GM21825 (cell line): Measurements from ENCODE around the gene EPO.

Experiments
- ATAC-seq: cut with Tn5 transposase; IDR thresholded peaks from one replicate; pipeline ENCODE4 v1.9.1; 2021; ENCODE audit warnings: mild to moderate bottlenecking, moderate library complexity; ENCODE audit not compliant: unreplicated experiment

Gene EPO

DNA sequence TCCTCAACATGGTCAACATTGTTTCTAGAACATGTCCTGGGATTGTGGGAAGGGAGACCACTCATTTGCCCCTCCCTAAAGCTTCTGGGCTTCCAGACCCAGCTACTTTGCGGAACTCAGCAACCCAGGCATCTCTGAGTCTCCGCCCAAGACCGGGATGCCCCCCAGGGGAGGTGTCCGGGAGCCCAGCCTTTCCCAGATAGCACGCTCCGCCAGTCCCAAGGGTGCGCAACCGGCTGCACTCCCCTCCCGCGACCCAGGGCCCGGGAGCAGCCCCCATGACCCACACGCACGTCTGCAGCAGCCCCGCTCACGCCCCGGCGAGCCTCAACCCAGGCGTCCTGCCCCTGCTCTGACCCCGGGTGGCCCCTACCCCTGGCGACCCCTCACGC lies at the start of gene EPO:
Gene EPO, plus strand, starts transcription at position 190 of the 392 bp plus-strand sequence. CDS start 513 bp downstream, outside the sequence.
- ATAC-seq: no peak

DNA sequence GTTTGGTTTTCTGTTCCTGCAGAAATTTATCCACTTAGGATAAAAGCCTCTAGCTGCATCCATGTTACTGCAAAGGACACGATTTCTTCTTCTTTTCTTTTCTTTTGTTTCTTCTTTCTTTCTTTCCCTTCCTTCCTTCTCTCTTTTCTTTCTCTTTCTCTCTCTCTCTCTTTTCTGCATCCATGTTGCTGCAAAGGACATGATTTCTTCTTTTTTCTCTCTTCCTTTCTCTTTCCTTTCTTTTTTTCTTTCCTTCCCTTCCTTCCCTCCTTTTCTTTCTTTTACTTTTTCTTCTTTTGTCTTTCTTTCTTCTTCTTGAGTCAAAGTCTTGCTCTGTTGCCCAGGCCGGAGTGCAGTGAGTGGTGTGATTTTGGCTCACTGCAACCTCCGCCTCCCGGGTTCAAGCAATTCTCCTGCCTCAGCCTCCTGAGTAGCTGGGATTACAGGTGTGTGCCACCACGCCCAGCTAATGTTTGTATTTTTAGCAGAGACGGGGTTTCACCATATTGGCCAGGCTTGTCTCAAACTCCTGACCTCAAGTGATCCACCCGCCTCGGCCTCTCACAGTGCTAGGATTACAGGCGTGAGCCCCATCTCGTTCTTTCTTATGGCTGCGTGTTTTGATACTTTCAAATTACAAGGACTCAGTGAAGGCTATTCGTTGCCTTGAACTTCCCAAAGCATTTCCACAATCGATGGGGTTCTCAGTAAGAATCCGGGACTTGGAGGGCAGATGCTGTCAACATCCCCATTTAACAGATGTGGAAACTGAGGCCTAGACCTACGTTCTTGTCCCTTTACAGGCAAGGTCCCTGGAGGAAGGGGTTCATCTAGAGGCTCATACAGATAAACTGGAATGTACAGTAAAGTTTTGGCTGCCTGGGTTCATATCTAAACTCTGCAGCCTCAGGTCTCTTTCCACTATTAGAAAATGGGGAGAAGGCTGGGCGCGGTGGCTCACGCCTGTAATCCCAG lies 48.6 kb upstream of the EPO start:
- ATAC-seq: no peak

DNA sequence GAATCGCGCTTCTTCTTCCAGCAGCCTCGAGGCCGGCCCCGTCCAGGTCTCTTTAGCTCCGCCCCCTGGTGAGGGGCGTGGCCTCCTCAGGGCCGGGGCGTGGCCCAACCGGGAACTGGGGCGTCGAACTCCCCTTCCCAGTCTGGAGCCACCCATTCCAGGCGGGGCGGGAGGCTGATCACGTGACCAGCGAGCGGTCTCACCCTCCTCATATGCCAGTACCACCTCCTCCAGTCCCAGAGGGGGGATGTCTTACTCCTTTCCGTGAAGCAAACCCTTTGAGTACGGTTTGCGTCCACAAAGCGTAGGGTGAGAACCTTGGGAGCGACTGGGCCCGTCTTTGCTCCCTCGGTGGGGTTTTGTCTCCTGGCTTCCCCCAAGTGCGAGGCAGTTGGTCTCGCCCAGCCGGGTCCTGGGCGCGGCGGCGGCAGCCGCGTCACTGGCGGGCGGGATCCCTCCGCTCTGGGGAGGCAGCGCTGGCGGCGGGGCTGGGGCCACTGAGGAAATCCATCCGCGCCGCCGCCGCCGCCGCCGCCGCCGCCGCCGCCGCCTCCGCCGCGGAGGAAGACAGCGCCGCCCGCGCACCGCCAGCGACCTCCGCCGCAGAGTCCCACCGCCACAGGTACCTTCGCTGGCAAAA lies 46.8 kb upstream of the EPO start, which contains the start of gene GNB2:
Gene GNB2, plus strand, starts transcription at position 439 of the 640 bp plus-strand sequence. CDS start 2,526 bp downstream, outside the sequence.
- ATAC-seq: peak; percentile 54

DNA sequence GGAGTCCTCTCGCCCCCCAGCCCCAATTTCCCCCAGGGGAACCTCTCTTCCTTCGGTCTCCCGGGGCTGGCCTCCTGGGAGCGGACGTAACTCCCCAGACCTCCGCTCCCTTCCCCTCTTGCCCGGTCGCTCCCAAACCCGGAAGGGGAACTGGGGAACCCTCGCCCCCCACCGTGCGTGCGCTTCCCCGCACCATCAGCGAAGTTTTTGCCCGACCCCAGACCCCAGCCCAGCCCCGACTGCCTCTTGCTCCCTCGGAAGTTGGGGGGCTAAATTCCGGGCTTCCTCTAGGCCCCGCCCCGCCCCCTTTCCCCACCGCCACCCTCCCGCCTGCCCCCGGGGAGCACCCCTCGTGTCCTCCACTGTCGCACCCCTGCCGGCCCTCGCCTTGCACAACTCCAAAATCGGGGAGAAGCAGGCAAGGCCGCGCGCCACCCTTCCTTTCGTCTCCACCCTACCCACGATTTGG lies 46.3 kb upstream of the EPO start:
- ATAC-seq: peak; percentile 1

DNA sequence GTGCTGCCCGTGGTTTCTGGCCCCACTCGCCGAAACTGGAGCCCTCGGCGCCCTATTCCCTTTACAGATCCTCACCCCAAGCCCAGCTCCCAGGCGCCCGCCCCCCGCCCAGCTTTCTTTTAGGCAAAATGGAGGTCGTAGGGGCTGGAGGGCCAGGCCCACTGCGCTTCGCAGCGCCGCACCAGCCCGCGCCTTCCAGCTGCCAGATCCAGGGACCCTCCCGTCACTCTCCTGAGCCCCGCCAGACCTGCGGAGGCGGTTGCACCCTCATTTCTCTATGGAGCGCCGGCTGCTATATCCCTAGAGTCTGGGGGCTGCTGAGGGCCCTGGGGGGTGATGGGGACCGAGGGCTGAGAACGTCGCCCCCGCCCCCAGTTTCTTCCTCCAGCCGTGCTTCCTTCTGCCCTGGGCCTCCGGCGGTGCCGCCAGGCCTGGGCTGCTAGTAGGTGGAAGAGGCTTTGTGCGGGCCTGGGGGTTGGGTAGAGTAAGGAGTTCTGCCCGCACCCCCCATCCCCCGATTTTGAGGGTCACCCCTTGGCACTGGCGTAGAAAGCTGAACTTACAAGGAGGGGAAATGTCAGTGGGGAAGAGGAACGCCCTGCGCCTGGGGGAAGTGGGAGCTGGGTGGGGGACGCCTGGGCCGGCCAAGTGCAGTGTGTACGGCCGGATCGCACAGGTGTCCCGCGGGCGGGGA lies 45.7 kb upstream of the EPO start:
- no peak for ATAC-seq

DNA sequence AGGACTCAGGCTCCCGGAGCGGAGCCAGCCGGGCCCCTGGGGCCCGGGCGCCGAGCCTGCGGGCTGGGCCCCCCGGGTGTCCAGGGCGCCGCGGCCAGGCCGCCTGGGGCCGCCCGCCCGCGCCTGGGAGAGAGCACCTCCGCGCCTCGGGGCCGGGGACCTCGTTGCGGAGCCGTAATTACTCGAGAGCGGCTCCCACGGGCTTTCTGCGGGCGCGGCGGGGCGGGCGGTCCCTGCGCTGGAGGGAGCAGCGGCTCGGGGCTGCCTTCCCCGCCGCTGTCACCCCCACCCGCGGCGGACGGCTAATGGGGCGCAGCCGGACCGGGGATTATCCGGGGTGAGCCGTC lies 45.2 kb upstream of the EPO start:
- ATAC-seq: no peak

DNA sequence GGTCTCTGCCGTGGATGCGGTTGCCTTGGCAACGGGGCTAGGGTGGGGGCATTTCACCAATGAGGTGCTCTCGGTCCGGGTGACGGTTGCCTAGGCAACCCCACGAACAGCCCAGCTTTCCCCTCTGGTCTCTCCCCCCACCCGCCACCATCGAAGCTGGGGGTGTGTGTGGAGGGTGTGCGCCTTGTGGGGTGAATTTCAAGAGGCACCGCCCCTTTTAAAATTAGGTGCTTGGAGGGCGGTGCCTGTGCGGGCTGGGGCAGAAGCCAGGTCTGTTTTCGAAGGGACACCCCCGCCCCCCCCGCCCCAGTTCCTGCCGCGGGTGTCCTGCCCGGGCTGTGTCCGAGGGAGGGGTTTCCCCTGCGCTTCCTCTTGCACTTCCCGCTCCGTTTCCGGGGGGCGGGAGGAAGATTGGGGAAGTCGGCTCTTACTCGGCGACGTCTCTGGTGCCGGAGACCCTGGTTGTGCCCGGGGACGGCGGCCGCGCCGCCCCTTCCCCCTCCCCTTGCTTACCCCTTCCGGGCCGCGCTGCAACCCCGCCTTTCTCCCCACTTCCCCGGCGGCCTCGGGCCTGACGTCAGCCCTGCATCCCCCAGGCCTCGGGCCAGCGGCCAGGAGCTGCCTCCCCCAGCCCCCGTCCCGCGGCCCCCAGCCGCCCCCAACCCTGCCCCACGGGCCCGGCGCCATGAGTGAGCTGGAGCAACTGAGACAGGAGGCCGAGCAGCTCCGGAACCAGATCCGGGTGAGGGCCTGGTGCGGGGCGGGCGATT lies 44.5 kb upstream of the EPO start:
- peak; percentile 27 for ATAC-seq

DNA sequence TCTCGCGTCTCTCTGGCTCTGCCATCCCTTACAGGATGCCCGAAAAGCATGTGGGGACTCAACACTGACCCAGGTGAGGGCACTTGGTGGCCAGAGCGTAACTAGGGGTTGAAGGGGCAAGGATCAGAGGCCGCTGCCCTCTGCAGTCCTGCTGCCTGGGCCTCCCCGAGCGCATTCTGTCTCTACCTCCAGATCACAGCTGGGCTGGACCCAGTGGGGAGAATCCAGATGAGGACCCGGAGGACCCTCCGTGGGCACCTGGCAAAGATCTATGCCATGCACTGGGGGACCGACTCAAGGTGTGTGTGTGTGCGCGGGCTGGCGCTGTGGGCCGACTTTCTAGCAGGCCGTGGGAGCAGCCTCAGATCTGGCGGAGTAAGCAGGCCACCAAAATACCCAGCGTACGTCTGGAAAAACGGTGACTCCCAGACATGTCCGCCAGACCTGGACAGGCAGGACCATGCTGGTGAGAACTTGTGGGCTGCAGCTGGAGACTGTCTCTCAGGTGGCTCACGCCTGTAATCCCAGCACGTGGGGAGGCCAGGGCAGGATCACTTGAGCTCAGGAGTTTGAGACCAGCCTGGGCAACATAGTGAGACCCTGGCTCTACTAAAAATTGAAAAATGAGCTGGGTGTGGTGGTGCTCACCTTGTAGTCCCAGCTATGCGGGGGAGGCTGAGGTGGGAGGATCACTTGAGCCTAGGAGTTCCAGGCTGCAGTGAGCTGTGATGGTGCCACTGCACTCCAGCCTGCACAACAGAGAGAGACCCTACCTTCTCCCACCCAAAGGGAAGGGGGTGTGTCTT lies 43.6 kb upstream of the EPO start:
- no peak for ATAC-seq

DNA sequence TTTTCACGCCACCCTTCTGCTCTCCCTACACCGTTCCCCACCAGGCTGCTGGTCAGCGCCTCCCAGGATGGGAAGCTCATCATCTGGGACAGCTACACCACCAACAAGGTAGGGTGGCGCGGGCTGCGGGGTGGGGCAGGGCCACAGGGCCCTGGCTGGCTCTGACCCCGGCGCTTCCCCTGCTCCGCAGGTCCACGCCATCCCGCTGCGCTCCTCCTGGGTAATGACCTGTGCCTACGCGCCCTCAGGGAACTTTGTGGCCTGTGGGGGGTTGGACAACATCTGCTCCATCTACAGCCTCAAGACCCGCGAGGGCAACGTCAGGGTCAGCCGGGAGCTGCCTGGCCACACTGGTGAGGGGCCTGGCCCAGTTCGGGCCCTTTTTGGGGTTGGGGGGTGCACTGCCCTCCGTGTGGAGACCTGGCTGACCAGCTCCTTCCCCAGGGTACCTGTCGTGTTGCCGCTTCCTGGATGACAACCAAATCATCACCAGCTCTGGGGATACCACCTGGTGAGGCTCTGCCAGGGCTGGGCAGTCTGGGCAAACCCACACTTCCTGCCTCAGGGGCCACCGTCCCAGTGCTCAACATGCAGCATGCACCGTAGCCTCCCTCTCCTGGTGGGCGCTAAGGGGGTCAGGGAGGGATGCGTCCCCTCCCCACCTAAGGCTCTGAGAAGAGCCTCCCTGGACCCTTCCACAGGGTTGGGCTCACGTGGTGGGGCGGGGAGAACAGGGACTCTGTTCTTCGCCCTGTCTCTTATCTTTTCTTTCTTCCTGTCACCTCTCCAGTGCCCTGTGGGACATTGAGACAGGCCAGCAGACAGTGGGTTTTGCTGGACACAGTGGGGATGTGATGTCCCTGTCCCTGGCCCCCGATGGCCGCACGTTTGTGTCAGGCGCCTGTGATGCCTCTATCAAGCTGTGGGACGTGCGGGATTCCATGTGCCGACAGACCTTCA lies 42.7 kb upstream of the EPO start:
- no peak for ATAC-seq

DNA sequence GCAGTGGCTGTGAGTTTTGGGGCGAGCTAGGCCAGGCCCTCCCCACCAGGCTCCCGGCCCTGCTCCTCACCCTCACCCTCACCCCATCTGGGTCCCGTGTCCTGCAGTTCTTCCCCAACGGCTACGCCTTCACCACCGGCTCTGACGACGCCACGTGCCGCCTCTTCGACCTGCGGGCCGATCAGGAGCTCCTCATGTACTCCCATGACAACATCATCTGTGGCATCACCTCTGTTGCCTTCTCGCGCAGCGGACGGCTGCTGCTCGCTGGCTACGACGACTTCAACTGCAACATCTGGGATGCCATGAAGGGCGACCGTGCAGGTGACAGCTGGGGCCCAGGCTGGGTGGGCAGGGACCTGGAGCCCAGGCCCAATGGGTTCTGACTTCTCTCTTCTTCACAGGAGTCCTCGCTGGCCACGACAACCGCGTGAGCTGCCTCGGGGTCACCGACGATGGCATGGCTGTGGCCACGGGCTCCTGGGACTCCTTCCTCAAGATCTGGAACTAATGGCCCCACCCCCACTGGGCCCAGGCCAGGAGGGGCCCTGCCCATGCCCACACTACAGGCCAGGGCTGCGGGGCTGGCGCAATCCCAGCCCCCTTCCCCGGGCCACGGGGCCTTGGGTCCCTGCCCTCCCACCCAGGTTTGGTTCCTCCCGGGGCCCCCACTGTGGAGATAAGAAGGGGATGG lies 41.8 kb upstream of the EPO start:
- ATAC-seq: no peak

DNA sequence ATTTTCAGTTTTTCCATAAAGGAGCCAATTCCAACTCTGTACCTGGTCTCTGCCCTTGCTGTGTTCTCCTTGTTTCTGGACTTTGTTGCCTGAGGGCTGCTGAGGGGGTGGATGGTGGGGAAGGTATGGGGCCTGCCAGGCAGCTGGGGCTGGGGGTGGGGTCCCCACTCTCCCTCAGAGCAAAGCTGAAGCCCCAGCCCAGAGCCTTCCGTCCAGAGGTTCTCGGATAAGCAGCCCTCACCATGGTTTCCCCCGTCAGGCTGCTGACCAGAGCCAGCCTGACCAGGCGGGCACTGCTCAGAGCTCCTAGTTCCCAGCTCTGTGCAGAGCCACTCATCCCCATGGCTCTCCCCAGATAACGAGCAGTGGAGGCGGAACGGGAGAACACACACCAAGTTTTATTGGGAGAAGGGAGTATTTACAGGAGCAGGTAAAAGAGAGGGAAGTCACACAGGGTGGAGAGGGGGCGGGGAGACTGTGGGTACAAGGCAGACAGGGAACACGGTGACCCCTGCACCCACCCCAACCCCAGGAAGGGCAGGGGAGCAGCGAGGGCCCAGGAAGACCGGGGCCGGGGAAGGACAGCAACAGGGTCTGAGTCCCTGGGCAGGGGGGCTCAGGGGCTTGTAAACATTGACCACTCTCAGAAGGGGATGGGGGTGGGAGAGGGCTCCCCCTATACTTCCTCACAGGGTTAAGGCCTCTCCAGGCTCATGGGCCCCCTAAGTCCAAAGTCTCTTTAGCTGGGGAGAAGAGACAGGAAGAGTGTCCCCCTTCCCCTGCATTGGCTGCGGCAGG lies 40.9 kb upstream of the EPO start:
- no peak for ATAC-seq

DNA sequence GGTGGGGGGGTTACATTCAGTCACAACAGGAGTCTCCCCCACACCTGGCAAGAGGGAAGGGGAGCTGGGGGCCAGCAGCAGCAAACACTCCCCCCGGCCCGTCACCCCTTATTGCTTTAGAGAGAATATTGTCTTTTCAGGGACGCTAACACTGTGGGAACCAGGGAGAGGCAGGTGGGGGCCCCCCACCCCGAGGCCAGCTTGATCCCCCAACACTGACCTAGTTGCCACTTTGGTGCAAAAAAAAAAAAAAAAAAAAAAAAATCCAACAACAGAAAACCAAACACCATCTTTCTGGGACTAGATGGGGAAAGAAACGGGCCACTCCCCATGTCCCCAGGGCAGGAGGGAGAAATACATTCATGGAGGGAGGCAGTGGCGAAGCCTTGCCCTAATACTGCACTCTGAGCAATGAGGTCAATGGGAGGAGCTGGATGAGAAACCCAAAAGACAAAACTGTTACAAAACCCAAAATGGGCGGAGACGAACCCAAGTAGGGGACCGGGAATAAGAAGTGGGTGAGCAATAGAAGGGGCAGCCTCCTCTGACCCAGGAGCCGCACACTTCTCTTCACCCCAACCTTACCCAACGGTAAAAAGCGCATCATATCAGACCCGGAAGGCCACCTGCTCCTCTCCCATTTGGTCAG lies 40.2 kb upstream of the EPO start:
- ATAC-seq: no peak

DNA sequence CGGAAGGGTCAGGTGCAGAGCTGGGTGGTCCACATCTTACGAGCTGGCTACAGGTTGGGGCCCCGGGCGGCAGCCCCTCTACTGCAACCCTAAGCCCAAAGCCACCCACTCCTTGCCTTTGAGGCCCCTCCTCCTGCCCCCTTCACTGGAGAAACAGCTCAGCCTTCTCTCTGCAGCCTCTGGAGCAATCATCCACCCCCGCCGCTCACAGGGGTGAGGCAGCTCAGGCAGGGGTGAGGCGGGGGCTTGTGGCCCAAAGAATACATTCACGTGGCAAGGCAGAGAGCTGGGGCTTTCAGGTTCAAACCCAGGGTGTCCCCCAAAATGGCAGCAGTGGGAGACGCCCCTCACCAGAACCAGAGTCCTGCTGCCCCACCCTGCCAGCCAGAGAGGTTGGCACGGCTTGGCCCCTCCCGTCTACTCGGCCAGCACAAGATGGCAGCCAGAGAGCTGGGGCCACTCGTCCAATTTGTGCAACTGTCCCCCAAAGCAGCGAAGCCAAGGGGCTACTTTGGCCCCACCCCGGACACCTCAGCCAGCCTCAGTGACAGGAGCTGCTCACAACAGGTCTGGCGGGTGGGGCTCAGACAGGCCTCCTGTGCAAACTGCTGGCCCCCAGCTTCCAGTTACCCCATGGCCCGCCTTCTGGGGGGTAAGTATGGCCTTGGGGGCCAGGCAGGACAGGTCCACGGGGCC lies 39.5 kb upstream of the EPO start:
- no peak for ATAC-seq

DNA sequence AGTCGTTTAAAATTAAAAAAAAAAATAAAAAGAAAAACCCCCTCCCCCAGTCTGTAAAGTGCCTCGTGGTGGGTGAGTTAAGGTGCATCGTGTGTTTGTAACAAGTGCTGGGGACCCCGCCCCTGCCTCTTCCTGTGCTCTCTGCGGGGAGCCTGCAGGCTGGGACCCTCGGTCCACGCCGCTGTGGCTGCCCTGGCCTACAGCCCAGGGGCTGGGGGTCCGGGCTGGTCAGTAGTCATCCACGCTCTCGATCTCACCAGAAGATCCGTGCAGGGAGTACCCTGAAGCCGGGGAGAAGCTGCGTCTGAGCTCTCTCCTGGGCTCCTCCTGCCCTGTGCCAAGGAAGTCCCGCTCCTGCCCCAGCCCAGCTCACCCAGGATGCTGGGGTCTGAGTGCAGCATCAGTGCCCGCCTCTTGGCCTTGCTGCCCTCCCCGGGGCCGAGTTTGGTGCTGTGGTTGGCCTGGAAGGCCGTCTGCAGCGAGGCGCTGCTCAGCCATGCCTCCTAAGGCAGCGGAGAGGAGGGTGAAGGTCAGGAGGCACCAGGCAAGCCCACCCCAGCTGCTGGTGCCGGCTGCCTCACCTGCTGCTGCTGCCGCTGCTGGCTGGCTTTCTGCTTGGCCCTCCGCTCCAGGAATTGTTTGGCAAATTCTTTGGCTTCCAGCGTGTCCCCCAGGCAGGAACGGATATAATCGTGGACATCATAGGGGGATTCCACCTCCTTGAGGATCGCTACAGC lies 38.6 kb upstream of the EPO start:
- ATAC-seq: no peak

DNA sequence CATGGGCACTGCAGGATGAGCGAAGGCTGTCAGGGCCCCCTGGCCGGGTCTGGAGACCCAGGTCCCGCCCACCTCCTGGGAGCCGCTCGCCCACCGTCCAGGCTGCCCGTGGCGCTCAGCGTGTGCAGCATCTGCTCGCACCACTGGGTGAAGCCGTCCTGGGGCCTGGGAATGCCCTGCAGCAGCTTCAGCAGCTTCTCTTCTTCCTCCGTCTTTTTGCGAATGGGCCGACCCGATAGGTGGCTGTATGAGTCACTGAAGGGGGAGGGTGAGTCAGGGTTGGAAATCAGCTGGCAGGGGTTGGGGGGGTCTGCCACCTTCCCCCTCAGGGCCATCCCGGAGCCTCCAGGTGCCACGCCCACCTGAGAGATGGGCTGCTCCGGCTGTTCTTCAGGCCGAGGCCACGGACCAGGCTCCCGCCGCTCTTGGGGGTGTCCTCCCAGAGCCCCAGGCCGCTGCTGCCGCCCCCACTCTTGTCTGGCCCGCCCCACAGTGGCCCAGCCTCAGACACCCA lies 38.0 kb upstream of the EPO start:
- ATAC-seq: no peak
